NCI-H69 (cell line): Measurements from ENCODE around the gene EMX2.
"Not testable (repeated sequence)": the region's sequence is repeated elsewhere in the genome, so short reads cannot be mapped to it uniquely, and the experiment has no call there.

ENCODE experiments used
- DNase-seq: peaks from one replicate; lab custom pipeline; 2025; lab: John Stamatoyannopoulos, UW

The EMX2 gene

DNA sequence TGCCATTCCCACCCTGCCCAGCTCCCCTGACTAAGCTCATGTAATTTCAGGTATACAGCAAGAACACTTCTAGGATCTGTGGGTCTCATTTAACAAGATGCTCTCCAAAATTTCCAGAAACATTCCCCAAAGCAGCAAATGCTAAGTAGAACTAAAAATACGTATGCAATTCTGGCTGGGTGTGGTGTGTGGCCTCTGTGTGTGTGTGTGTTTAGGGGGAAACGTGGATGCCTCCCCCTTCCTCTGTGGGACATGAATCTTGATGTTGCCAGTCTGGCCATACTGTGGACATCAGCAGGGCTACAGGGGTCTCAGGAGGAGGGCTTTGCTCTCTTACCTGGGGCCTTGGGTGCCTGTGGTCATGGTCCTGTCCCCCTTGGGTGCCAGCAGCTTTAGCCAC is 18.4 kb downstream of the EMX2 start:
- no peak for DNase-seq

DNA sequence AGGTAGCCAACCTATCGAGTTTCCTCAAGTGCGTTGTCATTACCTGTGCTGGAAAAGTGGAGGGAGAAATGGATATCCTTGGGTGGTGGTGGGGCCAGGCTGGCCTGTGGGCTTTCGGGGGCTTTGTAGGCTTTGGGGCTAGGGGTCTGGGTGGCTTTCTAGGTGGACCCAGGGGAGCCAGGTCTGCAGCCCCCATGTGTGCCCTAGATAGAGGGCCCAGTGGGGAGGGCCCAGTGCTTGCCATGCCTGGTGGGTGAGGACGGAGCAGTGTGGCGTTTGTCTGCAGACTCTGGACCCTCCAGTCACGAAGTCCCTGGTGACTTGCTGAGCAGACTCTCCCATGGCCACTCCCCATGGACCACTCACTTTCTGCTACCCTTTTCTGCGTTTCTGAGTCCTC is 19.7 kb downstream of the EMX2 start:
- no peak for DNase-seq

DNA sequence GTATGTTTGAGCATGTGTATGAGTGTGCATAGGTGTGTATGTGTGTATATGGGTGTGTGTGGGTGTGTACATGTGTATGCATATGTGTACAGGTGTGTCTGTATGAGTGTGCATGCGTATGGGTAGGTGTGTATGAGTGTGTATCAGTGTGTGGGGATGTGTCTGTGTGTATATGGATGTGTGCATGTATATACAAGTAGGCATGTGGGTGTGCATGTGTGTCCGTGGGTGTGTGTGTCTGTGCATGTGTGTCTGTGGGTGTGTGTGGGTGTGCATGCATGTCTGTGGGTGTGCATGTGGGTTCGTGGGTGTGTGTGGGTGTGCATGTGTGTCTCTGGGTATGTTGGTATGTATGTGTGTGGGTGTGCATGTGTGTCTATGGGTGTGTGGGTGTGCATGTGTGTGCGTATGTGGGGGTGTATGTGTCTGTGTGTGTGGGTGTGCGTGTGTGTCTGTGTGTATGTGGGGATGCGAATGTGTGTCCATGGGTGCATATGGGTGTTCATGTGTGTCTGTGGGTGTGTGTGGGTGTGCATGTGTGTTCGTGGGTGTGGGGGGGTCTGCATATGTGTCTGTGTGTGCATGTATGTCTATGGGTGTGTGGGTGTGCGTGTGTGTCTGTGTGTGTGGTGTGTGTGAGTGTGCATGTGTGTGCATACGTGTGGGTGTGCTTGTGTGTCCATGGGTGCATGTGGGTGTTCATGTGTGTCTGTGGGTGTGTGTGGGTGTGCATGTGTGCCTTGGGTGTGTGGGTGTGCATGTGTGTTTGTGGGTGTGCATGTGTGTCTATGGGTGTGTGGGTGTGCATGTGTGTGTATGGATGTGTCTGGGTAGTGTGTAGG is 20.6 kb downstream of the EMX2 start:
- no peak for DNase-seq

DNA sequence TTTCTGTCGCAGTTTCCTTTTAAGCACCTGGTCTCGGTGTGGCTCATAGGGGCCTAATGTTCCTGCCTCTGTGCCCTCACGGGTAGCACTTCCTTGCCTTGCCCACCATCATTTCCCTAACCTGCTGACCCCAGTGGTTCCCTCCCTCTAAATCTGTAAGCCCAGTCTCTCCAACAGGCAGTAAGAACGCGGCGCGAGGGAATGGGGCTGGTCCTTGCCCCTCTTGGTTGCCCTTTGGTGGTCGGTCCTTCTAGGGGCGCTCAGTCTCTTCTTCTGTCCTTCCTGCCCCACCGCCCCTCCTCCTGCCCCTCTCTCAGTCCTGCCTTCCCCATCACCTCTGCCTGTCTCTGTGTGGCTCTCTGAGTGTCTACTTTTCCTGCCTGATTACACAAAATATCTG is 21.2 kb downstream of the EMX2 start:
- no peak for DNase-seq

DNA sequence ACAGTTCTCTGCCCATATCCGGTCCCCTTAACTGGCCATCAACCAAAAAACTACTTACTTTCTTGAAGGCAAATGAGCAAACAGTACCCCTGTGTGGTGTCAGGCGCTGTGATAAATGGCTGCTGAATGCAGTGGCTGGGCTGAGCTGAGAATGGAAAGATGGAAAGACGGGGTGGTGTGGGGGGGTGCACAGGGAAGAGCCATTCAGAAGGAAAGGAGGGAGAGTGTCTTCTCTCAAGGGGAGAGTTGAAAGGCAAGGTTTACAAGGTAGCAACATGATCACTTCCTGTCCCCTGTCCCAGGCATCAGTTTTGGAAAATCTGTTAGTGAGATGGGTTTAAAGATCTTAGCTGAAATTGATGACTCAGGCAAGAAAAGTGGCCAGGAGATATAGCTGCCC is 22.5 kb downstream of the EMX2 start:
- DNase-seq, result peak; percentile 78

DNA sequence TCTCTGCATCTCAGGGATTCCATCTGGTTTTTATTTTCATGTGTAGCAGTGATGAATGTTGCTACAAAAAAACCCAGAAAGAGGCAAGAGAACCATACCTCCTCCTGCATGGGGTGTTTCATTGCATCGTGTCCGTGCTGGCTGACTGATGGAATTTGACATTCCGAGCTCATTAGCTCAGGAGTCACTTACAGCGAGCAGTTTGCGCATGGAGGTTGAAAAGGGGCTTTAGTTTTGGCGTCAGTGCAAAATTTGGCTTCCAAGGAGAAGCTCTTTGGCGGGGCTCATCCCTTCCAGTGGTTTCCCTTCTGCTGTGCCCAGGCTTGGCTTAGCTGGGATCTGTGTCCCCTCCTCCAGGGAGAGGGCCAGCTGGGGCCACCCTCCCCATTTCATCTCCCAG is 25.8 kb downstream of the EMX2 start:
- no peak for DNase-seq

DNA sequence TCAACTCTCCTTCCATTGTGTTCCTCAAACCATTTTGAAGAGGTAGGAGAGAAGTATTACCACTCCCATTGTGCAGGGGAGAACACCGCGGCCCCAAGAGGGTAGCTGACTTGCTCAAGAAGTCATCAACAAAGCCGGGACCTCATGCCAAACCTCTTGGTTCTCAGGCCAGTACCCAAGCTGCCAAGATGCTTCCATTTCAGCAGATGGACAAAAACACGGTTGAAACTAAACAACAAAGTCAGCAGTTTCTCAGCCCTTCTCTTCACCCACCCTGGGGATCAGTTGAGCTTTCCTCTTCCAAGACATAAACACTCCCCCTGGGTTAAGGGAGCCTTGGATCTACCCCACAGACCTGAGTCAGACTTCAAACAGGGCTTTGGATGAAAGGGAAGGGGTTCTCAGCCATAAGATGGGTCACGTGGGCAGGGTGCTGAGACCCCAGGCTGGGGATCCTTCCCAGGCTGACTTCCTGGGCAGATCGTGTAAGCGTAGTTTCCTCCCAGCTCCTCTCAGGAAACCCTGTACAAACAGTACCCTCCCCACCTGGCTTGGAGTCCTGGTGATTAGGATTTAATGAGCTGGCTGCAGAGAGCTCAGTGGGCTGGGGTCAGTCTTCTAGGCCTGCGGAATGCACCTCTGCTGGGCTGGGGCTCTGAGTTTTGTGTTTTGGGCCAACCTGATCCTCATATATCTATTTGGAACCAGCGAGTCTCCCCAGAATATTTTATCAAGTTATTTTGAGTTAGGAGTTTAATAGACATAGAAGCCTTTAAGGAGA is 27.3 kb downstream of the EMX2 start:
- DNase-seq, result peak; percentile 73

DNA sequence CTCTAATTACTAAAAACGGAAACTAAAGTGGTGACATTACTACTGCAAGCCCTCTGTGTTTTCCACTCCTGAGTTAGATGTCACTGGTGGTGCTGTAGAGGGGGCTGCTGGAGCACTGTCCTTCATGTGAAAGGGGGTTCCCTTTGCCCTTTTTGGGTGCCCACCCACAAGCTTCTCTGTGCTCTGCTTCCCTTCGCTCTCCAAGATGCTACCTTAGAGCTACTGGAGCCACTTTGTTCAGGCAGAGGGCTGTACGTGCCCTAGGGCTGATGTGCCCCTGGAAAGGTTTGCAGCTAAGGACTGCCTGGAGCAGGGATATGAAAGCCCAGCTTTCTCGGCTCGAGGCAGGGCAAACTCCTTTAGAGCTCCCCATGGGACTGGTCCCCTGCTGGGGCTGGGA is 28.3 kb downstream of the EMX2 start:
- DNase-seq, result no peak

DNA sequence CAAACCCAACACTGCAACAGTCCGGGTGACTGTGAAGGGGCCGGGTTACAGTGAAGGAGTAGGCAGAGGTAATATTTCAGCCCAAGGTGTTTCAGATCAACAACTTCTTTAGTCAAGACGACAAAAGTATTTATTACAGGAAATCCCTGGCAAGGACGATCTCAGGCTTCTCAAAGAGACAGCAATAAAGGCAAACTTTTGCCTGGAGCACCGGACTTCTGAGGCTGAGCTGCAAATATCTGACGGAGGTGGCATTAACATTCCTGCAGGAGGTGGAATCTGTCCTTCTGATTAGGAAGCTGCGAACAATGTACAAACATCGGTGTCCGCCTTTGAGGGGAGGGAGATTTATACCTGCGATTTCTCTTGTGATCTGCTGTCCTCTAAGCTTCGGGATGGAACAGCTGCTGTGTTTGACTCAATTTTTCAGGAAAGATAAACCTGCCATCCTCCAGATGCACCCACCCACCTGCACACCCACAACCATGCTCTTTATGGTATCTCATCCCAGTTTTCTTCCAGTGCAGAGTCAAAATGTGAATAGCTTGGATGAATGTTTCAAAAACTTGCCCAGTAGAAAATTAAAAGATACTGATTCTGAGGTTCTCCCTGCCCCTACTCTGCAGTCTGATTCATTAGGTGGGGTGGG is 32.1 kb downstream of the EMX2 start:
- no peak for DNase-seq

DNA sequence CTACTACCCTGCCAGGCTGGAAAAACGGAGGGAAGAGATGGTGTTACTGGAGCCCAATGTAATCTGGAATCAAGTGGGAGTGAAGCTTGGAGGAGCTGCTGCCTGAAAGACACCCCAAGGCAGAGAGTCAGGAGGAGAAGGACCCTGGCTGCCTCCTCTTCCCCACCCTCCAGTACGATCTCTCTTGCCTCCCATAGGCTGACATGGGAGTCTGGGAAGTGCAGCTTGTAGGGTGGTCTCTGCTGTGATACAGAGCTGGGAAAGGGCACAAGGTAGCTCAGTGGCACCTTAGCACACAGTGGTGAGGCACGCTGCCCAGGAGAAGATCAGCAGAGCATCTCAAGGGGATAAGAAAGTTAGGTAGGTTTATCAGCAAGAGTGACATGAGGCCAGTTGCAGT is 35.9 kb downstream of the EMX2 start:
- DNase-seq, result no peak

DNA sequence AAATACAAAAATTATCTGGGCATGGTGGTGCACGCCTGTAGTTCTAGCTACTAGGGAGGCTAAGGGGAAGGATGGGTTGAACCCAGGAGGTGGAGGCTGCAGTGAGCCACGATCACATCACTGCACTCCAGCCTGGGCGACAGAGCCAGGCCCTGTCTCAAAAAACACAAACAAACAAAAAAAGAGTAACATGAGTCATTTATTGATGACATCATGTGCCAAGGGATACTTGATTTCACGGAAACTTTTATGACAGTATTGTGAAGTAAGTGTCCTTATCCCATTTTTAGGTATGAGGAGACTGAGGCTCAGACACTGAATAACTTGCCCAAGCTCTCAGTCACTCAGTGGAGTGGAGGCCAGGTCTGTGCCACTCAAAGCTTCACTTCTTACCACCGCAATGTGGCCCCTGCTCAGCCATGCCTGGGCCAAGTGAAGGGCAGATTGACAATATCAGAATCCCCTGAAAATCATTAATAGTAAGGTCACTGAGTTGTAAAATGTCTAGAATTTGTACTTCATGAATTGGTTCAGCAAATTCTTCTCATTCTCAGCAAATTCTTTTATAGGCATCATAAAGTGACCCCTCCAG is 36.5 kb downstream of the EMX2 start:
- DNase-seq, result no peak

DNA sequence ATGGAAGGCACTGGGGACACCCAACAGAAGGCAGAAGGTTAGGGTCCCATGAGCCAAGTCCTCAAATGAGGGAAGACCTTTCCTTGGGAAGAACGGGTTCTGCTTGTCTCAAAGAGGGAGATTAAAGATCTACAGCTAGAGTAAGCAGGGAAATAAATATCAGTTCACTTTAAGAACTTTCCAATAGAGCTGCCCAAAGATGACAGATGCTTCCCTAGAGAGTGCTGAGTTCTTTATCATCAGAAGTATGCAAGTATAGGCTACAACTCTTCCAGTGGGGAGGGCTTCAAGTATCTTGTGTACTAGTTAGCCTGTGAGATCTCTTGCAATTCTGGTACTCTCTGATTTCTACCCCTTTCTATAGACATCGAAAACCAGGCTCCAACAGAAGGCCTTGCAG is 39.4 kb downstream of the EMX2 start:
- DNase-seq, result no peak

DNA sequence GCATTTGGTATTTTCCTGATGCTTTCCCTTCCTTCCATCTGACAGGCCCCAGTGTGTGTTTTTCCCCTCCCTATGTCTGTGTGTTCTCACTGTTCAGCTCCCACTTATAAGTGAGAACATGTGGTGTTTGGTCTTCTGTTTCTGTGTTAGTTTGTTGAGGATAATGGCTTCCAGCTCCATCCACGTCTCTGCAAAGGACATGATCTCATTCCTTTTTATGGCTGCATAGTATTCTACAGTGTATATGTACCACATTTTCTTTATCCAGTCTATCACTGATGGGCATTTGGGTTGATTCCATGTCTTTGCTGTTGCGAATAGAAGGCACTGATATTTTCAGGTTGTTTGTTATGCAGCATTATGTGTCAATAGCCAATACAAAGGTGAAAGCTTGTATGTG is 42.3 kb downstream of the EMX2 start:
- not testable (repeated sequence) for DNase-seq

DNA sequence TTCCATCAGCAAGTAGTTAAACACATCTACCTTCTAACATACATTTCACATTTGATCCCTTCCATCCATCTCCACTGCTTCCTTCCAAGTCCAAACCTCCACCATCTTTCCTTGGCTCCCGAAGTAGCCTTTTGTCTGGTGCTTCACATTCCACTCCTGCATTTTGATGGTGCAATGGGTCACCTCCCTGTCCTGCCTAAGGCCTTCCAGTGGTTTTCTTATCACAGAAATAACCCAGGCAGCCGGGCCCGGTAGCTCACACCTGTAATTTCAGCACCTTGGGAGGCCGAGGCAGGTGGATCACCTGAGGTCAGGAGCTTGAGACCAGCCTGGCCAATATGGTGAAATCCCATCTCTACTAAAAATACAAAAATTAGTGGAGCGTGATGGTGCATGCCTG is 44.5 kb downstream of the EMX2 start:
- no peak for DNase-seq

DNA sequence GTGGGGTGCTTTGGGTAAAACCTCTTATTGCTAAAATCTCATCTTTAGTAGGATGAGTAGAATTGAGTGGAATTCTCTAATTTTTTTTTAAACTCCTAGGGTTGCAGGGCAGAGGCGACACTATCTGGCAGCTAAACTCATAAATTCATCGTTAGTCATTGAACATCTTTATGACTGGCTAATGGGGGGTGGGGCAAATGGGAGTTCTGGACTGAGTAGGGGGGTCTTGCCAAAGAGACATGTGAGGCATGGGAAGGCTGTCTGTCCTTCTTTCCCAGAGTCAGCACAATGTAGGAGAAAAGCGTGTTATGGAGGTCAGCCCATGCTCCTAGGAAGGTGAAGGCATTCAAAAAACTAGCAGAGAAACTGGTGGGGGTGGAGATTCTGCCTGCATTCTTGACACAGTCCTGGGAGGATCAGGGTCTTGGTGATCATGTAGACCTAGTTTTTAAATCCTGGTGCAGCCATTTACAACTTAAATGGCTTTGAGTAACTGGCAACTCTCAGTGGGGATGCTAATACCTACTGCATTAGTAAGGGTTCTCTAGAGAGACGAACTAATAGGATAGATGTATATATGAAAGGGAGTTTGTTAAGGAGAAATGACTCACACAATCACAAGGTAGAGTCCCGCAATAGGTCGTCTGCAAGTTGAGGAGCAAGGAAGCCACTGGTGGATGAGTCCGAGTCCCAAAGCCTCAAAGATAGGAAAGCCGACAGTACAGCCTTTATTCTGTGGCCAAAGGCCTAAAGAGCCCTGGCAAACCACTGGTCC is 47.7 kb downstream of the EMX2 start:
- DNase-seq, result no peak

DNA sequence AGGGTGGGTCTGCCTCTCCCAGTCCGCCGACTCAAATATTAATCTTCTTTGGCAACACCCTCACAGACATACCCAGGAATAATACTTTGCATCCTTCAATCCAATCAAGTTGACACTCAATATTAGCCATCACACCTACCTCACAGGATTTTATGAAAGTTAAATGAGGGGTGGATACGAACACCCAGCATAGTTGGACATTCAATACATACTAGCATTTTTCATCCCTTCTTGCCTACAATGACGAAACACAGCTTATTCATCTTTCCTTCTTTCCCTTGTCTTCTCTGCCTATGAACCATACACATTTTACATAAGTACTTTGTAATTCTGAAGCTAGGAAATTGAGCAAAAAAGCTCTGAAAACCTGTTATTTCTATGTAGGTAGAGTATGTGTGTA is 48.5 kb downstream of the EMX2 start:
- DNase-seq, result no peak

DNA sequence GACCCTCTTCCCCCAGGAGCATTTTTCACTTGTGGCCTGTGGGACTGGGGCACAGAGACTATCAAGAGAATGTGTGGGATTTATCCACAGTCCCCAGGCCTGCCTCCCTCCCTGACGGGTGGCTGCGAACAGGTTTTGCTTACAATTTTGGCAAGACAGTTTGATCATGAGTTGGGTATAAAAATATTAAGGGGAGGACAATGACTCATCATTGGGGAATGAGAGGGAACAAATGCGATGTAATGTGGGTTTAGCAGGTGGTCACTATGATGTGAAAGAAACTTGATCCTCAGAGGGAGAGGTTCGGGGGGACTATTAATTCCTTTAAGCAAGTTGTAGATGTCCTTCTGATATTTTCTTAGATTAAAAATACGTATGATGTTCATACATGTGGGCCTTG is 52.2 kb downstream of the EMX2 start:
- DNase-seq, result no peak

DNA sequence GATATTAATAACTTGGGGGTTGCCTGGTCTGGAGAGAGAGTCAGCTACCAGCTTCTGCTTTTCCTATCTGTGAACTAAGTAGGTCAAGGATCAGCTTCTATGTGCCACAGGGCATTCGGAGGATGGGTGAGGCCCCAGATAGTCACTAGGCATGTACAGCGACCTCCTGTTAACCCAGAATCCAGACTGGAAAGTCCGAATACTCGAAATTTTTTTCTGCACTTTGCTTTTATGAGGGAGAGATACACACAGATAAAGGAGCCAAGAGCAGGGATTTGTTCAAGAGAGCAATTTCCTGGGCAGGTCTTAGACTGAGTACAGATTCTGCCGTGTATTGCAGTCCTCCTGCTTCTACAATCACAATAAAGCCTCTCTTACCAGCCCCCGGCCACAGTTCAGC is 54.2 kb downstream of the EMX2 start:
- DNase-seq, result no peak

DNA sequence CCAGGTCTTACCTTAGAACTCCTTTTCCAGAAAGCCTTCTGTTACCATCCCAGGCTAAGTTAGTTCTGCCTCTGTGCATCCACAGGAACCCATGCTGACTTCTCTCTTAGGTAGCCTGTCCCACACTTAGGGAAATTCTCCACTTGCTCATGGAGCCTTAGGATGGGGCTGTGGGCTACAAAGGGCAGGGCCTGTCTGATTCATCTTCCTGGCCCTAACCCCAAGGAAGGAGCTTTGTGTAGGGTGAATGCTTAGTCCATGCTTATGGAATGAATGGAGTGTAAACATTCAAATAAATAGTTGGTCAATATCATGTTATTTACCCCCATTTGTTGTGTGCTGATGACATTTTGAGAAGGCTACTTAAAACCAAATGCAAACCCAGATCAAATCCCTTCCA is 54.7 kb downstream of the EMX2 start:
- no peak for DNase-seq
